GM03348 (cell line): Measurements from ENCODE around the gene MPND.
"Not testable (repeated sequence)": the region's sequence is repeated elsewhere in the genome, so short reads cannot be mapped to it uniquely, and the experiment has no call there.

ENCODE experiments used
- DNase-seq: peaks from one replicate; pipeline ENCODE4 v3.0.0; 2012; ENCODE audit warnings: low spot score

Gene MPND

GRCh38 chr19:4320419-4320818 lies 22.9 kb upstream of the MPND start:
- no peak for DNase-seq

- DNase-seq: no peak
Observed at GRCh38 chr19:4322942-4323665, 20.3 kb upstream of the MPND start.

GRCh38 chr19:4323692-4324091 lies 19.7 kb upstream of the MPND start:
- no peak for DNase-seq

- no peak for DNase-seq
Observed at GRCh38 chr19:4324228-4324627, 19.1 kb upstream of the MPND start.

GRCh38 chr19:4326215-4326836 lies 17.0 kb upstream of the MPND start:
- no peak for DNase-seq

- DNase-seq: no peak
Observed at GRCh38 chr19:4326837-4327251, 16.5 kb upstream of the MPND start.

GRCh38 chr19:4327252-4327876 lies 16.0 kb upstream of the MPND start:
- peak; percentile 50 for DNase-seq

GRCh38 chr19:4327877-4328242 lies 15.5 kb upstream of the MPND start:
- DNase-seq: no peak

GRCh38 chr19:4328243-4328990 lies 14.9 kb upstream of the MPND start:
- peak; percentile 98 for DNase-seq

- DNase-seq: not testable (repeated sequence)
Observed at GRCh38 chr19:4328991-4329681, 14.2 kb upstream of the MPND start.

- no peak for DNase-seq
Observed at GRCh38 chr19:4329858-4330257, 13.5 kb upstream of the MPND start.

- DNase-seq: no peak
Observed at GRCh38 chr19:4334929-4335570, 8.3 kb upstream of the MPND start.

- no peak for DNase-seq
Observed at GRCh38 chr19:4337906-4338440, 5.4 kb upstream of the MPND start.

GRCh38 chr19:4338441-4339355 lies 4.7 kb upstream of the MPND start, which contains the start of gene STAP2:
Gene STAP2, minus strand, starts transcription at chr19:4338827. Its CDS starts 74 bp downstream, at chr19:4338753.
- DNase-seq: no peak

GRCh38 chr19:4342314-4342614 lies 1.1 kb upstream of the MPND start:
- DNase-seq: no peak

GRCh38 chr19:4342615-4343369 lies 570 bp upstream of the MPND start:
- peak; percentile 98 for DNase-seq

GRCh38 chr19:4345342-4346019 lies 2.1 kb downstream of the MPND start:
- DNase-seq: no peak

- DNase-seq: no peak
Observed at GRCh38 chr19:4346020-4346383, 2.6 kb downstream of the MPND start.

GRCh38 chr19:4347521-4347920 lies 4.2 kb downstream of the MPND start:
- DNase-seq: no peak
